Upper lobe of left lung (tissue), 6 donors: ENCODE data around the gene CIRBP. TPM values are rescaled to one million over a fixed set of nuclear protein-coding genes. Genes with fewer than 3 reads are reported as not detected.

Experiments
- ATAC-seq, 2 donors: fragments of 200-7000 bp; cut with Tn5 transposase; one replicate each; pipeline ENCODE4 v1.9.1; 2022; ENCODE audit warnings: mild to moderate bottlenecking in 2 of 2, moderate library complexity in 2 of 2; ENCODE audit not compliant: low FRiP score in 2 of 2
- DNase-seq, 2 donors: peaks; one replicate each; pipeline ENCODE4 v3.0.0-alpha.2; 2019 to 2020
- H3K27ac ChIP-seq, 4 donors: fragments of 200-600 bp; sonication (generic); one replicate each; pipeline ENCODE4 v1.5.1; 2016 to 2019
- H3K27me3 ChIP-seq, 4 donors: fragments of 200-600 bp; sonication (generic); one replicate each; pipeline ENCODE4 v1.5.1; 2017 to 2019
- H3K36me3 ChIP-seq, 4 donors: fragments of 200-600 bp; sonication (generic); one replicate each; pipeline ENCODE4 v1.5.1; 2016 to 2019
- H3K4me1 ChIP-seq, 4 donors: fragments of 200-600 bp; sonication (generic); one replicate each; pipeline ENCODE4 v1.5.1; 2018 to 2019
- H3K4me3 ChIP-seq, 4 donors: fragments of 200-600 bp; sonication (generic); one replicate each; pipeline ENCODE4 v1.5.1; 2017 to 2019; ENCODE audit warnings: mild to moderate bottlenecking in 2 of 4, moderate library complexity in 1 of 4
- H3K9me3 ChIP-seq, 4 donors: fragments of 200-600 bp; sonication (generic); one replicate each; pipeline ENCODE4 v1.5.1; 2018 to 2019
- EP300 ChIP-seq, 4 donors: sonication (generic); formaldehyde crosslinking; IDR thresholded peaks; one replicate each; pipeline ENCODE4 v1.5.1; 2017; ENCODE audit warnings: antibody characterized with exemption in 4 of 4, control low read depth in 2 of 4
- POLR2A ChIP-seq, 4 donors: fragments of 450-650 bp; IDR thresholded peaks; one replicate each; pipeline ENCODE4 v1.5.1; 2016 to 2017; ENCODE audit warnings: antibody characterized with exemption in 4 of 4, mild to moderate bottlenecking in 2 of 4
- POLR2AphosphoS5 ChIP-seq, 2 donors: sonication (generic); formaldehyde crosslinking; IDR thresholded peaks; one replicate each; pipeline ENCODE4 v1.5.1; 2017; ENCODE audit warnings: antibody characterized with exemption in 2 of 2
- WGBS, 2 donors: methylation state at CpG; one replicate each; pipeline ENCODE4 v1.1.5; 2017 to 2018; 5-methylcytosine and 5-hydroxymethylcytosine counted together
- total RNA-seq, 6 donors: library from RNA; depleted of rRNA in 4 of 6; stranded (reverse); fragments of >200 nt in 4 of 6; gene quantifications; one replicate each; pipeline versions ENCODE4 v1.1.0 to v1.2.1, GENCODE V29; 2016 to 2021
- TF ChIP-seq, protein P1 (sequence below), 6 experiments: fragments of 450-650 bp in 4 of 6; fragments of 200-600 bp in 2 of 6; sonication (generic) in 2 of 6; IDR thresholded peaks; one replicate each; pipeline ENCODE4 v1.5.1; 2016 to 2019; ENCODE audit warnings: antibody characterized with exemption in 6 of 6
- donor health status: DM: no; HTN: no; CAD: no; lungs with moderate emphysema.
- donor health status: DM: no; HTN: yes; CAD: no; lungs with severe emphysema.

CIRBP gene
- total RNA-seq, 6 donors from 2014 or later, result 326 to 1,348 (median 441) TPM

DNA sequence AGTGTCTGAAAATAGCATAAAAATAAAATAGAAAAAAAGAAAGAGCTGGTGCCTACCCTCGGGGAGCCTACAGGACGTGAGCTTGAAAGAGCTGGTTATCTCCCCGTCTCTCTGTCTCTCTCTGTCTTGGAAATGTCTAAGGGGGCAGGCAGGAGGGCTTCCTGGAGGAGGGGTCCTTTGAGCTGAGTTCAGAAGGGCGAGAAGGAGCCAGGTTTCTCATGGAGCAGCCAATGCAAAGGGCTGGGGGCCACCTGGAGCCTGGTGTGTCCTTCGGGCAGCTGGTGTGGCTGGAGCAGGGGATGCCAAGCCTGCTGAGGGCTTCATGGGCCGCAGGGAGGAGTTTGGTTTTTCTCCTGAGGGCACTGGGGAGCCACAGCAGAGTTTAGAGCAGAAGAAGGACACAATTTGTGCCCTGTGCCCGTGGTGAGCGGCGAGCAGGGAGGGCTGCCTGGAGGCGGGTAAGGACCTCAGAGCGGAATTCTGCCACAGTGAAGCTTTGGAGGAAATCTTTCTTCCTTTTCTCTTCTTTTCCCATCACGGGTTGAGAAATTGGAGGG, 55.2 kb downstream of the CIRBP start:
- Histone ChIP-seq H3K36me3 (no peaks in the 10 kb centered on the region), H3K4me3 (peak overlapping the region in 3 of 4 donors; percentile 22 to 43 (median 33)), H3K27me3 (peaks cover 2 to 16% (median 7%) of the 10 kb centered on the region in 4 donors), H3K9me3 (no peaks in the 10 kb centered on the region), H3K27ac (no peak overlapping the region), H3K4me1 (peaks cover 7 to 12% (median 10%) of the 10 kb centered on the region in 4 donors)
- WGBS, 2 donors, result 74 to 78% methylated on average over 12 of the region's 12 CpGs
- TF ChIP-seq, protein P1, sequence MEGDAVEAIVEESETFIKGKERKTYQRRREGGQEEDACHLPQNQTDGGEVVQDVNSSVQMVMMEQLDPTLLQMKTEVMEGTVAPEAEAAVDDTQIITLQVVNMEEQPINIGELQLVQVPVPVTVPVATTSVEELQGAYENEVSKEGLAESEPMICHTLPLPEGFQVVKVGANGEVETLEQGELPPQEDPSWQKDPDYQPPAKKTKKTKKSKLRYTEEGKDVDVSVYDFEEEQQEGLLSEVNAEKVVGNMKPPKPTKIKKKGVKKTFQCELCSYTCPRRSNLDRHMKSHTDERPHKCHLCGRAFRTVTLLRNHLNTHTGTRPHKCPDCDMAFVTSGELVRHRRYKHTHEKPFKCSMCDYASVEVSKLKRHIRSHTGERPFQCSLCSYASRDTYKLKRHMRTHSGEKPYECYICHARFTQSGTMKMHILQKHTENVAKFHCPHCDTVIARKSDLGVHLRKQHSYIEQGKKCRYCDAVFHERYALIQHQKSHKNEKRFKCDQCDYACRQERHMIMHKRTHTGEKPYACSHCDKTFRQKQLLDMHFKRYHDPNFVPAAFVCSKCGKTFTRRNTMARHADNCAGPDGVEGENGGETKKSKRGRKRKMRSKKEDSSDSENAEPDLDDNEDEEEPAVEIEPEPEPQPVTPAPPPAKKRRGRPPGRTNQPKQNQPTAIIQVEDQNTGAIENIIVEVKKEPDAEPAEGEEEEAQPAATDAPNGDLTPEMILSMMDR (IDR thresholded peaks at IDR 0.05), result no peak
- no peak for TF ChIP-seq POLR2A (IDR thresholded peaks at IDR 0.05)
- TF ChIP-seq POLR2AphosphoS5 (IDR thresholded peaks at IDR 0.05), result no peak
- no peak for TF ChIP-seq EP300 (IDR thresholded peaks at IDR 0.05)
- DNase-seq, result no peak
- ATAC-seq, result no peak

Other genes starting within 250 kb of the CIRBP start
- gene TMEM259, start 248.2 kb upstream of the CIRBP start, total RNA-seq, result 100 to 1,000 TPM; 143 to 643 (median 208) TPM
- gene RNU6-2, start 247.8 kb upstream of the CIRBP start, total RNA-seq, result not detected
- 100 to 1,000 TPM in 5 of 6 donors, 10 to 100 TPM in 1; 98.1 to 262 (median 164) TPM for gene CNN2, start 242.7 kb upstream of the CIRBP start, total RNA-seq
- gene ABCA7, start 229.2 kb upstream of the CIRBP start, total RNA-seq, result 100 to 1,000 TPM in 2 of 6 donors, 10 to 100 TPM in 4; 34.1 to 224 (median 58.2) TPM
- 100 to 1,000 TPM in 4 of 6 donors, 10 to 100 TPM in 2; 91.6 to 332 (median 123) TPM for gene ARHGAP45, start 202.2 kb upstream of the CIRBP start, total RNA-seq
- gene POLR2E, start 174.0 kb upstream of the CIRBP start, total RNA-seq, result 100 to 1,000 TPM in 4 of 6 donors, 10 to 100 TPM in 2; 50.0 to 176 (median 103) TPM
- gene GPX4, start 165.3 kb upstream of the CIRBP start, total RNA-seq, result 100 to 1,000 TPM; 370 to 717 (median 484) TPM
- gene SBNO2, start 95.1 kb upstream of the CIRBP start, total RNA-seq, result 100 to 1,000 TPM in 4 of 6 donors, 10 to 100 TPM in 2; 44.8 to 159 (median 106) TPM
- 100 to 1,000 TPM in 1 of 6 donors, 10 to 100 TPM in 5; 50.2 to 168 (median 63.2) TPM for gene STK11, start 63.6 kb upstream of the CIRBP start, total RNA-seq
- 1 to 10 TPM in 3 of 6 donors, under 1 TPM in 1, not detected in 2; 0.30 to 1.8 (median 1.0) TPM for gene CBARP, start 31.3 kb upstream of the CIRBP start, total RNA-seq
- 100 to 1,000 TPM in 3 of 6 donors, 10 to 100 TPM in 3; 56.0 to 187 (median 113) TPM for gene ATP5F1D, start 27.6 kb upstream of the CIRBP start, total RNA-seq
- gene MIDN, start 20.7 kb upstream of the CIRBP start, total RNA-seq, result 100 to 1,000 TPM in 2 of 6 donors, 10 to 100 TPM in 4; 33.5 to 176 (median 75.9) TPM
- 10 to 100 TPM; 43.0 to 85.3 (median 59.6) TPM for gene FAM174C, start 6.2 kb downstream of the CIRBP start, total RNA-seq
- not detected for gene EFNA2, start 16.5 kb downstream of the CIRBP start, total RNA-seq
- gene NDUFS7, start 114.6 kb downstream of the CIRBP start, total RNA-seq, result 100 to 1,000 TPM in 4 of 6 donors, 10 to 100 TPM in 2; 38.8 to 121 (median 100) TPM
- gene GAMT, start 132.2 kb downstream of the CIRBP start, total RNA-seq, result 10 to 100 TPM in 2 of 6 donors, 1 to 10 TPM in 4; 4.0 to 12.1 (median 8.1) TPM
- 100 to 1,000 TPM in 1 of 6 donors, 10 to 100 TPM in 5; 38.9 to 107 (median 78.7) TPM for gene DAZAP1, start 138.3 kb downstream of the CIRBP start, total RNA-seq
- gene RPS15, start 169.1 kb downstream of the CIRBP start, total RNA-seq, result 1,000 to 10,000 TPM in 5 of 6 donors, 100 to 1,000 TPM in 1; 825 to 2,012 (median 1,317) TPM
- gene APC2, start 180.8 kb downstream of the CIRBP start, total RNA-seq, result 1 to 10 TPM in 1 of 6 donors, under 1 TPM in 4, not detected in 1; 0.06 to 1.0 (median 0.11) TPM
- gene C19orf25, start 209.9 kb downstream of the CIRBP start, total RNA-seq, result 10 to 100 TPM; 27.2 to 82.8 (median 37.5) TPM
- gene PCSK4, start 221.0 kb downstream of the CIRBP start, total RNA-seq, result 10 to 100 TPM in 2 of 6 donors, 1 to 10 TPM in 4; 2.7 to 47.1 (median 6.8) TPM
- 1 to 10 TPM; 2.0 to 7.8 (median 3.1) TPM for gene REEP6, start 221.8 kb downstream of the CIRBP start, total RNA-seq
- 10 to 100 TPM in 1 of 6 donors, 1 to 10 TPM in 4, under 1 TPM in 1; 0.89 to 11.5 (median 4.9) TPM for gene ADAMTSL5, start 243.7 kb downstream of the CIRBP start, total RNA-seq